Endothelial cell (in vitro differentiated cells): Measurements from ENCODE around the gene PRKCH. TPM values are rescaled to one million over a fixed set of nuclear protein-coding genes. Genes with fewer than 3 reads are reported as not detected.

ENCODE experiments used
- DNase-seq: peaks from one replicate; pipeline ENCODE4 v3.0.0; 2021; ENCODE audit warnings: low spot score
- H3K27ac Mint-ChIP-seq: one replicate; pipeline ENCODE4 v1.8.0; 2021; ENCODE audit warnings: mixed read lengths, inconsistent platforms; ENCODE audit not compliant: unreplicated experiment
- H3K27me3 Mint-ChIP-seq: one replicate; pipeline ENCODE4 v1.8.0; 2021; ENCODE audit warnings: mild to moderate bottlenecking, moderate library complexity, mixed read lengths, inconsistent platforms; ENCODE audit not compliant: unreplicated experiment
- H3K36me3 Mint-ChIP-seq: one replicate; pipeline ENCODE4 v1.8.0; 2021; ENCODE audit warnings: mild to moderate bottlenecking, low read depth, mixed read lengths, inconsistent platforms; ENCODE audit not compliant: unreplicated experiment
- H3K4me1 Mint-ChIP-seq: one replicate; pipeline ENCODE4 v1.8.0; 2021; ENCODE audit warnings: mild to moderate bottlenecking, mixed read lengths, inconsistent platforms; ENCODE audit not compliant: unreplicated experiment
- H3K4me3 Mint-ChIP-seq: one replicate; pipeline ENCODE4 v1.8.0; 2021; ENCODE audit warnings: mild to moderate bottlenecking, mixed read lengths, inconsistent platforms; ENCODE audit not compliant: unreplicated experiment
- H3K9me3 Mint-ChIP-seq: one replicate; pipeline ENCODE4 v1.8.0; 2021; ENCODE audit warnings: mixed read lengths, inconsistent platforms; ENCODE audit not compliant: unreplicated experiment
- CTCF ChIP-seq: fragments of 200-600 bp; sonication (generic); IDR thresholded peaks from one replicate; pipeline ENCODE4 v1.5.0; 2021; ENCODE audit warnings: antibody characterized with exemption; ENCODE audit not compliant: unreplicated experiment
- total RNA-seq: library from RNA; stranded (reverse); fragmentation: NEBNext Ultra II Directional; extraction: Animal tissue kit (Norgen Biotek cat#: 25700); gene quantifications from one replicate; pipeline ENCODE4 v1.2.1, GENCODE V29; 2021; ENCODE audit not compliant: unreplicated experiment

The PRKCH gene
- total RNA-seq, 1 donor from 2014 or later, result 42.5 TPM

GRCh38 chr14:61559641-61560201, 238.3 kb downstream of the PRKCH start:
- no peak overlapping the region for H3K4me3 Mint-ChIP-seq
- H3K4me1 Mint-ChIP-seq, result peaks cover 42% of the 10 kb centered on the region
- TF ChIP-seq CTCF, result no peak
- peaks cover 4% of the 10 kb centered on the region for H3K27me3 Mint-ChIP-seq
- no peaks in the 10 kb centered on the region for H3K36me3 Mint-ChIP-seq
- peak overlapping the region; percentile 2 for H3K27ac Mint-ChIP-seq
- no peaks in the 10 kb centered on the region for H3K9me3 Mint-ChIP-seq
- no peak for DNase-seq

GRCh38 chr14:61560323-61560722, 238.9 kb downstream of the PRKCH start:
- no peak for DNase-seq
- no peak overlapping the region for H3K4me3 Mint-ChIP-seq
- peaks cover 6% of the 10 kb centered on the region for H3K27me3 Mint-ChIP-seq
- TF ChIP-seq CTCF, result no peak
- H3K9me3 Mint-ChIP-seq, result no peaks in the 10 kb centered on the region
- H3K4me1 Mint-ChIP-seq, result peaks cover 42% of the 10 kb centered on the region
- no peaks in the 10 kb centered on the region for H3K36me3 Mint-ChIP-seq
- H3K27ac Mint-ChIP-seq, result peak overlapping the region; percentile 93

- TF ChIP-seq CTCF, result no peak
- H3K4me1 Mint-ChIP-seq, result peaks cover 42% of the 10 kb centered on the region
- no peak overlapping the region for H3K4me3 Mint-ChIP-seq
- no peaks in the 10 kb centered on the region for H3K9me3 Mint-ChIP-seq
- peaks cover 6% of the 10 kb centered on the region for H3K27me3 Mint-ChIP-seq
- DNase-seq, result no peak
- H3K27ac Mint-ChIP-seq, result peak overlapping the region; percentile 93
- no peaks in the 10 kb centered on the region for H3K36me3 Mint-ChIP-seq
Observed at GRCh38 chr14:61561104-61561503, 239.7 kb downstream of the PRKCH start.

- Mint-ChIP-seq H3K9me3 (no peaks in the 10 kb centered on the region), H3K4me1 (peaks cover 42% of the 10 kb centered on the region), H3K36me3 (no peaks in the 10 kb centered on the region), H3K4me3 (no peak overlapping the region), H3K27ac (peak overlapping the region; percentile 93), H3K27me3 (peaks cover 6% of the 10 kb centered on the region)
- peak; percentile 70 for DNase-seq
- TF ChIP-seq CTCF, result no peak
Observed at GRCh38 chr14:61561657-61562276, 240.4 kb downstream of the PRKCH start.
